NCI-H1105 treated with DMSO at 0.1 percent for 48 hours (cell line): ENCODE results near the gene MIGA2.
A peak's percentile ranks its signal among the peaks of the same experiment; 100 is the strongest.
"Not testable (repeated sequence)": the region's sequence is repeated elsewhere in the genome, so short reads cannot be mapped to it uniquely, and the experiment has no call there.

Experiments used
- DNase-seq: peaks from one replicate; lab custom pipeline; 2025; lab: John Stamatoyannopoulos, UW

MIGA2 gene

DNA sequence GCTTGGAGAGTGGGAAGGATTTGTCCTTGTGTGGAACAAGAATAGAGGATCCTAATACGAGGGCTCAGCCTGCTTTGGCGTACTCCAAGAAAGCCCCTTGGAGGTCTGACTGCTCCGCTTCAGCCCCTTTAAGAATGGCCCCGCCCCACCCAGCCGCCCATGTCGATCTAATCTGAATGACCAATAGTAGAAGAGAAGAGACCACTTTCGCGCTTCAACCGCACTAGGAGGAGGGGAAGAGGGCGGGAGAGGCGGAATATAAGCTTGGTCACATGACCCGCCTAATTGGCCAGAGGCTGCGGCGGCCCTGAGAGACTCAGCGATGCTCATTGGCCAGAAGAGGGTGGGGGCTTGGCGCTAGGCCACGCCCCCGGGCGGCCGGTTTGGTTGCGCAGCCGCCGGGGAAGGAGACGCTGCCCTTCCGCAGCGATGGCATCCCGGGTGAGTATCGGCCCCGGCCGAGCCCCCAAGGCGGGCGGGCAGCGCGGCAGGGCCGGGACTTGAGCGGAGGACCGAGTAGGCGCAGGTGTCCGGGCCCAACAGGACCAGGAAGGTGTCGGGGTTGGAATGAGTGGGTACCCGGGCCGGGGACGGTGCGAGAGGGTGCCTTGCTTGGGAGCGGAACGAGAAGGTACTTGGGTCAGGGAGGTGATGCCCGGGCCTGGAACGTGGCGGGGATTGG lies at the start of gene MIGA2:
TSS of gene MIGA2 (plus strand) at position 386 of the 682 bp plus-strand sequence. CDS start 3,969 bp downstream, outside the sequence.
- peak; percentile 98 for DNase-seq

- no peak for DNase-seq
Observed at GRCh38 chr9:128986671-128987070, 49.8 kb upstream of the MIGA2 start.

DNA sequence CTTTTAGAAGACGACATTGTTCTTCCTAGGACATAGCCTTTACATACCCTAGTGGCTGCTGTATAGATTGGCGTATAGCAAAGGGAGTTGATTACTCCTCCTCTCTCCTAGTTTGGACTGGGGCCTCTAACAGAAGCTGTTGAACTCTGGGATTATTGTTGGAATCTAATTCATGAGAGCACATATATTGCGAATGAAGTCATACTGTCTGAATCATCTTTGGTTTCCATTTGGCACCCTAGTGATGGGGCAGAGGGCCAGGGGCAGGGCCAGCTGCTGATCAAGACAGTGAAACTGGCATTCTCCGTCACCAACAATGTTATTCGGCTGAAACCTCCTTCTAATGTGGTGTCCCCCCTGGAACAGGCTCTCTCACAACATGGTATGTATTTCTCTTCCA lies 48.6 kb upstream of the MIGA2 start:
- DNase-seq = no peak

DNA sequence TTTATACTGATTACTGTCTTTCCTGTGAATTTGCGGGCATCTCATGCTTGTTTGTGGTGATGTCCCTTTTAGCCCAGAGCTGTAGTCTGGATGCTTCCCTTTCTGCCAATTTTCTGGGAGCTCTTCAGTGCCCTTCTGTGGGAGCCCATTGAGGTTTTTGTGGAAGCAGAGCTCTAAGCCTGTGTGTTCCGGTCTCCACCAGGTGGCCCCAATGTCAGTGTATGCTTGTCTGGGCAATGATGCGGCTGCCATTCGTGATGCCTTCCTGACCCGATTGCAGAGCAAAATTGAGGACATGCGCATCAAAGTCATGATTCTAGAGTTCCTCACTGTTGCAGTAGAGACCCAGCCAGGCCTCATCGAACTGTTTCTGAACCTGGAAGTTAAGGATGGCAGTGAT lies 43.4 kb upstream of the MIGA2 start:
- DNase-seq = no peak

DNA sequence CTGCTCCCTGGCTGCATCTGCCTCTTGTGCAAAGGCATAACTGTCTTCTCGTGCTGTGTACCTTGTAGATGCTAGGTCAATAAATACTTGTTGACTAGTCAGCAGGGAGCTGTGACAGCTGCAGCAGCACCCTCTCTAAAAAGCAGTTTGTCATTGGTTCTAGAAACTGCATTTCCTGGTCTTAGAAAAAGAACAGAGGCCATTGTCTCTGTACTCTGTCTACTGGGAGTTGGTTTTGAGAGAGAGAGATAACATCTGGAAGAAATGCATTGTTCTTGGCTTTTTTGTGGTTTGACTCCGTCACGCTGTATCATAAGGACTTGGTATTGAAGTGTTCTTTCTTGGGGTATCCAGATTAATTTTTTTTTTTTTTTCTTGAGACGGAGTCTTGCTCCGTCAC lies 40.6 kb upstream of the MIGA2 start:
- no peak for DNase-seq

DNA sequence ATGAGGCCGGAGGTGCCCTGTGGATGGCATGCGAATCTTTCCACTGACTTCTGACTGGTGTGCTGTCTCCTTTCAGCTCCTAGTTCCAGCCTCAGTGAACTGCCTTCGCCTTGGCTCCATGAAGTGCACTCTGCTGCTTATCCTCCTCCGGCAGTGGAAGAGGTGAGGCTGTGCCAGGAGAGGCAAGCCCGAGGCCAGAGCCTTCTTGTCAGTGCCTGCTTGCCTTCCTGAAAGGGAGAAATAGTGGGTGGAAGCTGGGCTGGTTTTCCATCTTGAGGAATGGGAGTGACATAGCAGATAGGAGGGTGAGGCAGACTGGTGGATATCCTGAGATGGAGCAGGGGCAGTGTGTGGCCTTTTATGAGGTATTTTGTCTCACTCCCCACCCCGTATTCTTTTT lies 38.0 kb upstream of the MIGA2 start:
- no peak for DNase-seq

DNA sequence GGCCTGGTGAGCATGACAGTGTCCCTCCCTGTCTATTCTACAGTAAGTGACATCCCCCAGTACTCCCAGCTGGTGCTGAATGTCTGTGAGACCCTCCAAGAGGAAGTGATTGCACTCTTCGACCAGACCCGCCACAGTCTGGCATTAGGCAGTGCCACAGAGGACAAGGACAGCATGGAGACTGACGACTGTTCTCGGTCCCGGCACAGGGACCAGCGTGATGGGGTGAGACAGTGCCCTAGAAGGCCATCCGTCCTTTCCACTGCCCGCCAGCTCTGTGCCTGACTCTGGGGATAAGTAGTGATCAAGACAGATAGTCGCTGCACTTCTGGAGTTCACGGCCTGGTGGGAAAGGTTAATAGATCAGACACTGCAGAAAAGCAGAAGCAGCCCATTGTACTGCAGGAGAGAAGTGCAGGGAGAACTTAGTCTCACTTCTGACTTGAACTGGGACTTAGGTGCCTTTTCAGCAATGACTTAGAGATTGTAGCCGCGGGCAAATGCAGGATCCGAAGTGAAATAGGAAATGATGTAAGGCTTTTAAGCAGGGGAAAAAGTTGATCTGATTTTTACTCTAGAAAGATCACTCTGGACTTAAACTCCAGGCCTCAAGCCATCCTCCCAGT lies 36.7 kb upstream of the MIGA2 start:
- DNase-seq = no peak

DNA sequence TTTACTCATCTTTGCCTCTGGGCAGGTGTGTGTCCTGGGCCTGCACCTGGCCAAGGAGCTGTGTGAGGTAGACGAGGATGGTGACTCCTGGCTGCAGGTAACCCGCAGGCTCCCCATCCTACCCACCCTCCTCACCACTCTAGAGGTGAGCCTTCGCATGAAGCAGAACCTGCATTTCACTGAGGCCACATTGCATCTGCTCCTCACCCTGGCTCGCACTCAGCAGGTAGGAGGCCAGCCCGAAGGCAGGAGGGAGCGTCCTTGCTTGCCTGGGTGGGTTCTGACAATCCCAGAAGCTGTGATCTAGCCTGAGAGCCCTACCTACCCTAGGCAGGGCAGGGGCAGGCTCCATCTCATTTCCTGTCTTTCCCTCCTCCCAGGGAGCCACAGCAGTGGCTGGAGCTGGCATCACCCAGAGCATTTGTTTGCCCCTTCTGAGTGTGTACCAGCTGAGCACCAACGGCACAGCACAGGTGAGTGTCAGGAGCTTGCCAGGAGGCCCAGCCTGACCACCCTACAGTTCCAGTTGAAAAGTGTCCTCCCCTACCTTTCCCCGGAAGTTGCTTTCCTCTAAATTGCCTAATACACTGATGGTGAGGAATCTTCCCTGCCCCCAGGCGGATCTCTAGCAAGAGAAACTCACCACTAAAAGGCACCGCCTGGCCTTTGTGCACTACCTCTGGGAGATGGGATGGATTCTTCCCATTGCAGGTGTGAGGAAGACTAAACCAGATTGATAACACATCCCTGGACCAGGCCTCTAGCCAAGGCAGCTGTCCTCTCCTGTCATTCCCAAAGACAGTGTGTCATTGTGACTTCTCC lies 34.7 kb upstream of the MIGA2 start:
- DNase-seq = no peak

DNA sequence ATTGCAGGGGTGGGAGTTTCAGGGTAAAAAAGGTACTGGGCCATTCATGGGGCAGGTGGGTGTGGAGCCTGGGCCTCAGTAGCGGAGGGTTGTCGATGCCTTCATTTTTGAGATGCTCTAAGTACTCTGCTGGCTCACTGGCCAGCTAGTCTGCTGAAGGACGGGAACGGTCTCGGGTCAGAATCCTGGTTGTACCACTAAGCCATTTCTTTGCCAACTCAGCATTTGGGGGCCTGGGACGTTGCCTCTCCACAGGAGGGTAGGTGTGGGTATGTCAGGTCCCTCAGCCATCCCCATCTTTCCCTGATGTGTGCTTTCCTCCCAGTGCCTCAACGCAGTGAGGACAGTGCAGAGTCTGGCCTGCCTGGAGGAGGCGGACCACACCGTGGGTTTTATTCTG lies 33.4 kb upstream of the MIGA2 start:
- DNase-seq = no peak

- not testable (repeated sequence) for DNase-seq
Observed at GRCh38 chr9:129004173-129004572, 32.3 kb upstream of the MIGA2 start.

DNA sequence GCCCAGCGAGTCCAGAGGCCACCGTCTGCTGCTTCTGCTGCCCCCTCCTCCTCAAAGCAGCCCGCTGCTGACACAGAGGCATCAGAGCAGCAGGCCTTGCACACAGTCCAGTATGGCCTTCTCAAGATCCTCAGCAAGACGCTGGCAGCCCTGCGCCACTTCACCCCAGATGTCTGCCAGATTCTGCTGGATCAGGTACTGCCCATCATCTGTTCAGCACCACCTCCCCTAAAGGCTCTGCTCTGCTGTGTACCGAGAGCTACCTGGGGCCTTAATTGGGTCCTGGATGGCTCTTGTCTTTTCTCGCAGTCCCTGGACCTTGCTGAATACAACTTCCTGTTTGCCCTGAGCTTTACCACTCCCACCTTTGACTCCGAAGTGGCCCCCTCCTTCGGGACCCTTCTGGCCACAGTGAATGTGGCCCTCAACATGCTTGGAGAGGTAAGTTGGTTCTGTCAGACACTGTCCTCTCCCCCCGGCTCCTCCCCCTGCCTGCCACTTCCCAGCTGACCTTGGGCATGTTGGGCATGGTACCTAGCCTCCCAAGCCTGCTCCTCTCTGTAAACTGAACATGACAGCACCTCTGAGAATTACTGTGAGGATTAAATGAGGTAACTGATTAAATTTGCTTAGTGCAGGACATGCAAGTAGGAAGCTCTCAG lies 31.0 kb upstream of the MIGA2 start:
- no peak for DNase-seq

DNA sequence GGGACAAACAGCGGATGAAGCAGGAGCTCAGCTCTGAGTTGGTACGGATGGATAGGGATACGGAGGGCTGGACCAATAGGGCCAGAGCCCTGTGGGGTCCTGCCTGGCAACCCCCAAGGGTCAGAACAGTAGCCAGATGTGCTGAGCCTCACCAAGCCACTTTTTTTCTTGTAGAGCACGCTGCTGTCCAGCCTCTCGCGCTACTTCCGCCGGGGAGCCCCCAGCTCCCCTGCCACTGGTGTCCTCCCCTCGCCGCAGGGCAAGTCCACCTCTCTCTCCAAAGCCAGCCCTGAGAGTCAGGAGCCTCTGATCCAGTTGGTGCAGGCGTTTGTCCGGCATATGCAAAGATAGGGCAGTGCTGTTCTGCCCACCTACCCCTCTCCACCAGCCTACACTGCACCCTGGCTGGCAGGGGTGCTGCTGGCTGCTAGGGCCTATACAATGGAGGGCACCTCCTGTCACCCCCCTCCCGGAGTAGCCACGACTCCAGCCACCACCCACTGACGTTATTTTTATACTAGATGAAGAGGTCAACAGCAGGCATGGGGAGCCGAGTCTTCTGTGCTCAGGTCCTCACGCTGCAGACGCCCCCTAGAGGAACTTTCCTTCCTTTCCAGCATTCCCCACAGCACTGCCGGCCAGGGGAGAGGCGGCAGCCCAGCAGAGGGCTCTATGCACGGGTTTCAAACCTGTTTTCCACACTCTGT lies 29.9 kb upstream of the MIGA2 start:
- DNase-seq = peak; percentile 53

- no peak for DNase-seq
Observed at GRCh38 chr9:129007035-129007765, 29.2 kb upstream of the MIGA2 start.

DNA sequence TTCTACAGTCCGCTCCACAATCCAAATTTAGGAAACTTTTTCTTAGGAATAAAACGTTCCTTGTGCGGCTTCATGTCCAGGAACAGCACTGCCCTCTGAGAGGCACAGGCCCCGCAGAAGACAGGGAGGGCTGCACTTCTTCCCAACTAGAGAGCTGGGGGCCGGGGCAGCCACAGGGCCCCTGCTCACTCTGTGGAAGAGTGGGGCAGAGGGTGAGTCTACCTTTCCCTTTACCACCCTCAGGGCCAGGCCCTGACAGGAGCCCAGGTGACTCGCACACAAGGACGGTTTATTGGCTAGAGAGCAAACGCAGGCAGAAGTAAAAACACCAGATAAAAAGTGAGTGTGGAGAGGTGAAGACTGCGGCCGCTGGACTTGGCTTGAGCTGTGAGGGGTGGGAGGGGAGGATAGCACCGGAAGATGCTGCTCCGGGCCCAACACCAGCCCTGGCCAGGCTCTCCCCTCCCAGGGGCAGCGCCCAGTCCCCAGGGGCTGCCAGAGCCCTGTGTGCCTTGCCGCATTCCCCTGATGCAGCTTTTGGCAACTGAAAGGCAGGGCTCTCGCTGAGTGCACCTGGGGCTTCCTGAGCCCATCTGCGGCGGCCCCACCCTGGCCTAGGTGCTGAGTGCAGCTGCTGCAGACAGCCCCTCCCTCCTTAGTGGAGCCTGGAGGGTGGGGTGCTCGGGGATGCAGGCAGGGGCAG lies 28.5 kb upstream of the MIGA2 start:
- DNase-seq = no peak

- no peak for DNase-seq
Observed at GRCh38 chr9:129008469-129008965, 27.9 kb upstream of the MIGA2 start.

DNA sequence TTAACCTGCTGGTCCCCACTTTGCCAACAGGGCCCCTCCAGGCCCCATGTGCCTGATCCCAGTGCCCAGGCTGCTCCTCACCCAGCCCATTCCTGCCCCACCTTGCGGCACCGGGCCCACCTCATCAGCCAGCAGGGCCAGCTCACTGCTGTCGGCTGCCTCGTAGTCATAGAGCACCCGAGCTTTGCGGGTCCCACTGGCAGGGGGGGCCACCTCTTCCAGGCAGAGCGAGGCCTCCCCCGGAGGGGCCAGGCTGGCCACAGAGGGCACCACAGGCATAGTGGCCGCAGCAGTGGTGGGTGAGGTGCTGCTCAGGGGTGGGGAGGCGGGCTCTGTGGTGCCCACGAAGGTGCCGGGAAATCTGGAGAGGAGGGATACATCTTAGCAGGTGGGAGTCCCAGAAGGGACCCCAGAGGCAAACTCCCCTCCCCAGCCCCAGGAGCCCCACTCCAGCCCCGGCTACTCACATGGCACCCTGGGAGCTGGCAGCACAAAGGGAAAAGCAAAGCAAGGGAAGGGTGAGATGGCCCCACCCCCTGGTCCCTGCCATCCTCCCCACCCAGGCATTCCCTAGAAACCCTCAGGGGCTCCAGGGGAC lies 27.3 kb upstream of the MIGA2 start:
- DNase-seq = no peak

- DNase-seq = no peak
Observed at GRCh38 chr9:129009584-129010141, 26.8 kb upstream of the MIGA2 start.

GRCh38 chr9:129010267-129010975 lies 26.0 kb upstream of the MIGA2 start:
- no peak for DNase-seq

- DNase-seq = no peak
Observed at GRCh38 chr9:129011170-129011569, 25.3 kb upstream of the MIGA2 start.
